NOMO-1 treated with DMSO at 0.1 percent for 48 hours (cell line): Measurements from ENCODE around the gene DNMT3A.
A peak's percentile ranks its signal among the peaks of the same experiment; 100 is the strongest.

Source experiments
- DNase-seq: peaks from one replicate; lab custom pipeline; 2025; ENCODE audit not compliant: unreplicated experiment; lab: John Stamatoyannopoulos, UW

The DNMT3A gene

GRCh38 chr2:25328152-25329085 is 13.3 kb downstream of the DNMT3A start:
- DNase-seq, result no peak

DNA sequence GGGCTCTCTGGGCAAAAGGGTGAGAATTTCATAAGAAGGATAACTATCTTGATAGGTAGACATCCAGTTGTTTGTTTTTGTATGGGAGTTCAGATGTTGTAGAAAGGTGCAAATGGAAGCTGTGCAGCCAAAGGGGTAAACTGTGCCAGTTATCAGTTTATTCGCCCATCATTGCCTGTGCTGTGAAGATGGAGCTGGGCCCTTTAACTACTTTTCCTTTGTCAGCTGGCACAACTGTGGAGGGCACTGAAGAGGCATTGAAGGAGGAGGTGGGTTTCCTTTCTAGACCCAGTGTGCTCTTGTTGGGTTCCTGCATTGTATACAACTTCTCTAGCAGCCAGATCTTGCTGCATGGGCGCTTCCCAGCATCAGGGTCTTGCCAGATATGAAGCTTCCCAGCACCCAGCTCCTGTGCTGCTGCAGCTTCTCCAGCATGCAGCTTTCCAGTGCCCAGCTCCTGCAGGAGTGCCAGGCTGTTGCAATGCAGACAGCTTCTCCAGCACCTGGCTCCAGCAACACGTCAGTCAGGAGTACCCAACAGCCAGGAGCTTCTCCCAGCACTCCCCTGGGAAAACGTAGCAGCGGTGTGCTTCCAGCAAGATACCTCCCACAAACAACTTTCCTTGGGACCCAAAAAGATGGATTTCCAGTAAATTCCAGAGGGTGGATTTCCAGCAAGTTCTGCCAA is 15.3 kb downstream of the DNMT3A start:
- no peak for DNase-seq

DNA sequence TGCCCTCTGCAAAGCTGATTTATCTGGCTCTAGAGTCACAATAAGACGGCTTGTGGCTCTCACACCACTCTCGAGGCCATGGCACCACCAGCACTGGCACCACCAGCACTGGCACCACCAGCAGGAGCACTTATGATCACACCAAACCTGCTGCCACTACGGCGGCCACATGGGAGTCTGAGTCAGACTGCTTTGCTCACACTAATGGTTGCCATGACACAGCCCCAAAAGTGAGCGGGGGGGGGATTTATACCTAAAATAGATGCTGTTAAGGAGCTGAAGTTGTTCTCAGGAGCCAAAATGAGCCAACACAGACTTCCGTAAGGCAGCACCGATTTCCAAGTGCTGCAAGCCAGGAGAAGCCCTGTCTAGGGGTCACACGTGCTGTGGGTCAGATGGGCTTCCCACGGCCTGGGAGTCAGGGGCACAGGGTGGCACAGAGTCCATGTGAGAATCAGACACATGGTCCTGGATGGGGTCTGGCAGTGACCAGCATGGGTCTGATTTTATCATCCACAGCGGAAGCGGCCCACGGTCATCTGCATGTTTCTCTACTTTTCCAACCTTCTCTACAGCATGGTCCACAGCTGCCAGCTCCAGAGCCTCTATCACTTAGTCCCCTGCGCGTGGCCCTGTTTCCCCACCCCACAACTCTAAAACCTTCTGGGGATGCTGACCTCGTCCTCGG is 16.7 kb downstream of the DNMT3A start:
- no peak for DNase-seq

DNA sequence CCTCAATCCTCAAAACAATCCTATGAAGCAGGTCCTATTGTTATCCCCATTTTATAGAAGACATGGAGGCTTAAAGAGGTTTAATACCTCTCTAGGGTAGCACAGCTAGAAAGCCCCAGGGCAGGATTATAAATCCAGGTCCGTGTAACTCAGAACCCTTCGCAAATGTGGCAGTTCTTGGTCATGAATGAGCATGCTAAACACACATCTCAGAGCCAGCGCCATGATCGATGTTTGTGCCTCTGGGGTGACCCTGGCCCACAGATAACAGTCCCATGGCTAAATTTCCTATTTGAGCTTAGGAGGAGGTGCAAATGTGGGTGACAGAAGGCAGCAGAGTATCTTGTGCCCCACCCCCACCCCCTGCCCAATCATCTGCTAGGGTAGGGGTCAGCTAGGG is 17.5 kb downstream of the DNMT3A start:
- DNase-seq, result no peak

GRCh38 chr2:25323610-25324189 is 18.0 kb downstream of the DNMT3A start:
- DNase-seq, result no peak

DNA sequence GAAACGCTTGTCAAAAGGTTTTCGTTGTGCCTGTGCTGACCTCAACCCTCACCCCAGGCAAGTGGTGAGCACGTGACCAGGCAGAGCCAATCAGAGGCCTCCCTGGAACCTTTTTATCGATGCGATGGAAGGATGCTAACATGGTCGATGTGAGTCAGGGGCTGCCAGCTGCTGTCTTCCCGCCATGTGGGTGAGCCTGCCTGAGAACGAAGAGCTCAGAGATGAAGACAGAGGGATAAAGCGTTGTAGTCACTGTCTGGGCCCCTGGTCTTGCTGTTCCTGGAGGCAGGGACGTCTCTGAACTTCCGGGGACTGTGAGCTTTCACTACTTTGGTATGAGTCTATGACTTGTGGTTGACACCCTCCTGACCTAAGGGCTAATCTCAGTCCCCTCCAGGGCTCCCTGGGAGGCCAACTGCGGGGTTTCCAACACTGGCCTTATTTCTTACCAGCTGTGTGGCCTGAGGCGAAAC is 18.6 kb downstream of the DNMT3A start:
- DNase-seq, result no peak

DNA sequence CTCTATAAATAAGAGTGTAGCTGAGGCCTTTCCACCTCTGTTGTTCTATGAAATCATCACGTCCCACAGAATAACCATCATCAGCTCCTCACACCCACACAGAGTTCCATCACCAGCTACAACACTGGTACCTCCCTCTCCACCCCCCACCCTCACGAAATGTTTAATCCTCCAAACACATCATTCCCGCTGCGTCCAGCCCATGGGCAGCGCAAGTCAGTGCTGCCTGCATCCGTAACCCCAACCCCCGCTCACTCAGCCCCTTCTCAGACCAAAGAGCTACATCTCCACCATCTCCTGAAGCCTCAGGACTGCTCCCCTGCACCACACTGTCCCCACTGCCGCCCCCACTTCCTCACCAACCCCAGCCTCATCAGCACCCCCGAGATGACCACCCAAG is 19.4 kb downstream of the DNMT3A start:
- DNase-seq, result no peak

GRCh38 chr2:25320077-25320476 is 21.6 kb downstream of the DNMT3A start:
- DNase-seq, result no peak

DNA sequence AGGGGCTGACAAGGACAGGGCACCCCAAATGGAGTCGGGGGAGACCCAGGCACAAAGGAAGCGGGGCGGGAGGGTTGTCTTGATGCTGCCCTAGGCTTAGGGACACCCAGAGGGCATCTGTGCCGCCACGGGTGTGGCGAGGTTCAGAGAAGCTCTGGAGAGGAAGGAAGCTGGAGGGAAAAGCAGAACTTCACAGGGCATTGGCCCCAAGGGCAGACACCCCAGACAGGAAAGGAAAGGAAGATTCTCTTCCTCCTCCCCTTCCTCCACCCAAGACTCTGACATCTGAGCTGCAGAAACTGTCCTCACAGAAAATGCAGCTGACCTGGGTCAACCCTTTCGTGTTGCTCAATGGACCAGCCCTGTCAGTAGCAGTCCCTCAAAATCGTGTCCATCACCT is 25.6 kb downstream of the DNMT3A start:
- DNase-seq, result peak; percentile 75

DNA sequence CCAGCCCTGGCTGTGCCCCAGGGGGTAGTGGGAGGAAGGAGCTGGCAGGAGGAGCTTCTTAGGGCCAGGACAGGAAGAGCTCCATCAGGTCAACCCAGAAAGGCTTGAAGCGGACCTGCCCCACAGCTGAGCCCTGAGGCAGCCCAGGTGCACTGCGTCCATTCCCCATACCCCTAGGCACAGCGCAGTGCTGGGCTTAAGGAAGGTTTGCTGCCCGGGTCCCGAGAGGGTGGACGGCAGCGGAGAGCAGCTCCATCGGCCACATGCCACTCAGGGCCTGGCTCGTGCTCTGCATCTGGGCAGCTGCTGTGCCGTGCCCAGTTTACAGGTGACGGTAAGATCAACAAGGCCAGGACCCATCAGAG is 26.4 kb downstream of the DNMT3A start:
- no peak for DNase-seq

DNA sequence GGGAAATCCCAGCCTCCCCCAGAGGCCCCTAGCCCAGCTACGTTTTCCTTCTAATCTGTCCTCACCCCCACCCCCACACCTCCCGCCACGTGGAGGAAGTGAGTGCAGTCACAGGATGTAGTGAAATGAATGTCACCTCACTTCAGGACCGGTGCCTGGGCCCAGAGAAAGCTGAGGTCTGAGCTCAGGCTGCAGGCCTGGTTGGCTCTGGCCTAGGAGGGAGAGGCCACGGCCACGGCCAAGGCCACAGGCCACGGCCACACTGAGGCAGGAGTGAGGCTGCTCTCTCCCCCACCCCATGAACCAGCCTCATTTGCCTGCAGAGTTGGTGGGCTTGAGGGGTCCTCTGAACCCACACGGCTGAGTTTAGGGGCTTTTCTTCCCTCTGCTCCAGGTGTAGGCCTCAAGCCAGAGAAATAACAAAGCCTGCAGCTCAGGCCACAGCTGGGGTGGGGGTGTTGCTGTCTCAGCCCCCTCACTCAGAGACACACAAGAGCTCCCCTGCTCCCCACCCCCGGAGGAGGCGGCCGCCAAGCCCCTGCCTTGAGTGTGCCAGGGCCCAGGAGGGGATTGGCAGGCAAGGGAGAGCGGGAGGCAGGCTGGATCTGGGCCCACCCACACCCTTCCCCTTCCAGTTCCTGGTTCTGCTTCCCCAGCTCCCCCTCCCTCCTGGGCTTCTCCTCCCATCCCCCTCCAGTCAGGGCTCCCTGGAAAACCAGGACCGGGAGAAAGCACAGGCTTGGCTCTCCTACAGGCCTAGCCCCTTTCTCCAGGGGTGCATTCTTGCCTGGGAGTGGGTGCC is 27.0 kb downstream of the DNMT3A start:
- no peak for DNase-seq

DNA sequence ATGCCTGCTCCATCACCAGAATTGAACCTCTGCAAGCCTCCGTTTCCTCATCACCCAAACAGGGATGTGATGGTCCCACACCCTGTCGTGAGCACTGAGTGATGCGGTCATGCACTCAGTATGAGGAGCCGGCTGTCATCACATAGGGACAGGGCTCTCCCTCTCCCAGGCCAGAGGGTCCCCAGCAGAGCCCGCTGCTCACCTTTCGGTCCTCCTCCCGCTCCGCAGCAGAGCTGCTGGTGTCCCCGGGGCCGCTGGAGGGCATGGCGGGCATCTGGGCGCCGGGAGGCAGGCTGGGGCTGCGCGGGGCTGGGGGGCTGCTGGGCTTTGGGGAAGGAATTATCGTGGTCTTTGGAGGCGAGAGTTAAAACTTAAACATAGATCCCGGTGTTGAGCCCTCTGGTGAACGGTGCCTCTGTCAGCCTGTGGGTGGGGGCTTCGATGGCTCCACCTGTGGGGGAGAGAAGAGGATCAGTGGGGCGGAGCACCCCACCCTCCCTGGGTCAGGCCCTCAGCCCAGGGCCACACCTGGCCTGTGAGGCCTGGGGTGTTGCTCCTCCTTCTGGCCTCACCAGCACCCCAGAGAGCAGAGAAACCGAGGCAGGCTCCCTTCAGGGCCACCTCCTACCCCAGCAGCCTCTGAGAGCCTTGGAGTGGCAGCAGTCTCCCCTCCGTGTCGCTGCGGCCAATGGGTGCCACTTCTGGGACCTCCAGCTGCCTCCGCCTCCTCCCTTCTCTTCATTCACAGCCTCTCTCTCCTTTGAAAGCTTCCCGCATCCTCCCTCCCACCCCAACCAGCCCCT is 27.8 kb downstream of the DNMT3A start:
- no peak for DNase-seq

- DNase-seq, result no peak
Measured at GRCh38 chr2:25312958-25313710, 28.6 kb downstream of the DNMT3A start.

- DNase-seq, result no peak
Measured at GRCh38 chr2:25311865-25312575, 29.7 kb downstream of the DNMT3A start.

- DNase-seq, result no peak
Measured at GRCh38 chr2:25310965-25311864, 30.5 kb downstream of the DNMT3A start.

DNA sequence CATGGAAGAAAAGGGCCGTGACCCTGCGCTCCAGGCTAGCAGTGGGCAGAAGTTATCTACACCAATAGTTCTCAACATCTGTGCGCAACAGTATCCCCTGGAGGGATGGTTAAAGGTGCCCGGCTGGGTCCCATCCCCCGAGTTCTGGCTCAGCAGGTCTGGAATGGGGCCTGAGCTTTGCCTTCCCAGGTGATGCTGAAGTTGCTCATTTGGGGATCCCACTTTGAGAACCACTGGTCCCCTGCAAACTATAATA is 31.1 kb downstream of the DNMT3A start:
- no peak for DNase-seq

DNA sequence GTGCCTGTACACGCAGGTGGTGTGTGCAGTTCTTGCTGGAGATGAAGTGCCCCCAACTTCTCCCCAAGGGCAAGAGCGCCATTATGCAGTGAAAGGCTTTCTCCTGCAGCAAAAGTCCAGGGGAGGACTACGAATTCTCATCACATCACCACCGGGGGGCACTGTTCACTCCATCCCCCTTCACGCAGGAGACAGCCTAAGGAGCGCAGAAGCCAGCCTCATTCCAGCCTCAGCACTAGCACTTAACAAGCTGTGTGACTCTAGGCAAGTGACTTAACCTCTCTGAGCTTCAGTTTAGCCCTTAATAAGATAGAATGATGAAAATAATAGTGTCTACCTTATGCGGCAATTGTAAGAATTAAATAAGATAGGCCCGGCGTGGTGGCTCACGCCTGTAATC is 32.3 kb downstream of the DNMT3A start:
- DNase-seq, result peak; percentile 56

DNA sequence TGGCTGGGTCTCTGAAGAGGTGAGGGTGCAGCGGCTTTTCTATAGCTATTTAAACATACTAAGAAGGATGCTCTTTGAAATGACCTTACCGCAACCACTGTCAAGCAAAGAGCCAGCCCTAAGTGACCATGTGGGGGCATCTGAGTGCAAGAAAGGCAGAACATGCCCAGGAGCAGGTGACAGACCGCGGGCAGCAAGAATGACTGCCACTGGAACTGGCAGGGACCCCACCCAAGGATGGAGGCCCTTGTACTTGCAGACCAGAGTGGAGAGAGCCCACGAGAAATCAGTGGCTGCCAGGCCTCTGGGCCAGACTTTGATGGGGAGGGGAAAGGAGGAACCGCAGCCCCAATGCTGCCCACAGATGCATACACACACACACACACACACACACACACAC is 33.1 kb downstream of the DNMT3A start:
- no peak for DNase-seq
